Stimulated activated CD4-positive, alpha-beta T cell treated with anti-CD3 and anti-CD28 coated beads, Interleukin-12 subunit alpha, Interleukin-12 subunit beta, amount 100 ng/mL, for 48 hours (primary cell): Measurements from ENCODE around the gene ENO3.

ENCODE experiments used
- DNase-seq, 3 donors: peaks; one replicate each; pipeline ENCODE4 v3.0.0-alpha.2; 2020; ENCODE audit warnings: low read depth in 2 of 3, low spot score in 1 of 3

Gene ENO3

GRCh38 chr17:4949321-4950074 is 1.4 kb upstream of the ENO3 start:
- peak in 2 of 3 donors; percentile 66 to 74 for DNase-seq

- peak in 1 of 3 donors; percentile 17 for DNase-seq
These were observed 709 bp upstream of the ENO3 start for GRCh38 chr17:4950075-4950745.

GRCh38 chr17:4951486-4951885 is 567 bp downstream of the ENO3 start:
- no peak for DNase-seq

GRCh38 chr17:4953451-4953961 is 2.6 kb downstream of the ENO3 start:
- DNase-seq: no peak

- no peak for DNase-seq
These were observed 4.2 kb downstream of the ENO3 start for GRCh38 chr17:4955091-4955490.

- DNase-seq: no peak
These were observed 5.7 kb downstream of the ENO3 start for GRCh38 chr17:4956493-4957061.

- DNase-seq: no peak
These were observed 7.2 kb downstream of the ENO3 start for GRCh38 chr17:4958102-4958501.

GRCh38 chr17:4959261-4959965 is 8.5 kb downstream of the ENO3 start:
- DNase-seq: no peak

- DNase-seq: no peak
These were observed 9.5 kb downstream of the ENO3 start for GRCh38 chr17:4960279-4960922.

GRCh38 chr17:4965311-4965986 is 14.5 kb downstream of the ENO3 start:
- DNase-seq: no peak

- DNase-seq: peak; percentile 88 to 93 (median 91)
These were observed 16.1 kb downstream of the ENO3 start for GRCh38 chr17:4966844-4967538.

GRCh38 chr17:4967539-4968485 is 16.9 kb downstream of the ENO3 start, which contains the start of gene SPAG7:
TSS of gene SPAG7 (minus strand) at chr17:4967817. CDS start at chr17:4967804, 13 bp downstream.
- peak; percentile 90 to 95 (median 91) for DNase-seq

GRCh38 chr17:4968486-4969046 is 17.6 kb downstream of the ENO3 start:
- peak in 1 of 3 donors; percentile 26 for DNase-seq

GRCh38 chr17:4969047-4969550 is 18.2 kb downstream of the ENO3 start:
- peak; percentile 43 to 67 (median 45) for DNase-seq

- DNase-seq: peak in 2 of 3 donors; percentile 28 to 42
These were observed 18.7 kb downstream of the ENO3 start for GRCh38 chr17:4969551-4970173.

- DNase-seq: no peak
These were observed 19.4 kb downstream of the ENO3 start for GRCh38 chr17:4970273-4970672.

- DNase-seq: no peak
These were observed 20.9 kb downstream of the ENO3 start for GRCh38 chr17:4971826-4972225.
